Eye (tissue), 1 donor: Measurements from ENCODE around the gene TMIGD2.
A peak's percentile ranks its signal among the peaks of the same experiment; 100 is the strongest.

Source experiments
- DNase-seq: peaks from one replicate; pipeline ENCODE4 v3.0.0-alpha.2; 2015

The TMIGD2 gene

DNA sequence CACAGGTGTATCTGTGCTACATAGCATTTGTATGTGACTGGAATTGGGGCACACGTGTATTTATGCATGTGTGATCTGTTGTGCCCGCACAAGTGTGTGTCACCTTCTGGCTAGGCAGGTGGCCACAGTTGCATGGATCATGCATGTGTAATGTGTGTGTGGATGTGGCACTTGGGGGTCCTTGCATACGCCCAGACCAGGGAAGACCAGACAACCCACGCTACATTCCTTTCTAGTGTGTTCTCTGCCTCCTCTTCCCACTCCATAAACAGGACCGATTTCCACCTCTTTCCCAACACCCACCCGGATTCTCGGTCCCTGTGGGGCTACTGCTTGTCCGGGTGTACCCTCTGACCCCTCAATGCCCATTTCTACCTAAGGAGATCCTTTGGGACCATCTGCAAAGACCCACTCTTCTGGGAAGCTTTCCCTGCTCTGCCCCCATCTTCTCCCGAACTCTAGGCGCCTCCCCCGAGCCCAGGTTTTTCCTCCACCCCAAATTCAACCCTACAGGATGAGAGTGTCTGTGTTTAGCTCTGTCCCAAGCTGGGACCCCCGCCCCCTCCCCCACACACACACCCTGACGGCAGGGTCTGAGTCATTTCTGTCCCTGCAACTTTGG is 24.1 kb upstream of the TMIGD2 start:
- DNase-seq = no peak

DNA sequence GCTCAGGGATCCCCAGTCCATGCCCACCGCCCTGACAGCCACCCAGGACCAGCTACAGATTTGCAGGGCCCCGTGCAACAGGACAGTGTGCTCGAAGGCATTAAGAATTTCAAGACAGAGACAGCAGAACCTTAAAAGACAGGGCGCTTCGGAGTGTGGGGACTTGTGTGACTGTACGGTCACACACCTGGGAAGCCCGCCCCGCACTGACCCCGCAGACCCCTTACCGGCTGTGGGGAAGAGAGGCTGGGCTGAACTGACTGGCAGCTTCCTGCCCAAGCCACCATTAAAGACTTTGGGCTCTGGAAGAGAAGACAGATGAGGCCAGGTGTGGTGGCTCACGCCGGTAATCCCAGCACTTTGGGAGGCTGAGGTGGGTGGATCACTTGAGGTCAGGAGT is 22.0 kb upstream of the TMIGD2 start:
- DNase-seq = no peak

DNA sequence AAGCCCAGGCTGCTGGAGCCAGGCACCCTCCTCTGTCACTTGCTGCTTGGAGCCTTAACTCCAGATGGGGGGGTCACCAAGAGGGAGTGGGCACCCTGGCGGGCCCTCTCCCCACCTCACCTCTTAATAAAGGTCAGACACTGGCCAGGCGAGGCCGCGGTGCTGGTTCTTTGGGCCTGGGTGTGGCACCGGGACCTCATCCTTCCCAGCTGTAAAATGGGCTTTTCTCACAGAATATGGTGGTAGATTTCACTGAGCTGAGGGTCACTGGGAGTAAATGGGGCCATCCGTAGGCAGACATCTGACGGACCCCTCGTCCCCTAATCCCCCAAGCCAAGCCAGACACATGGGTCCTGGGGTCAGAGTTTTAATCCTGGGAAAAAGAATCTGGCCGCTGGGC is 21.5 kb upstream of the TMIGD2 start:
- no peak for DNase-seq

DNA sequence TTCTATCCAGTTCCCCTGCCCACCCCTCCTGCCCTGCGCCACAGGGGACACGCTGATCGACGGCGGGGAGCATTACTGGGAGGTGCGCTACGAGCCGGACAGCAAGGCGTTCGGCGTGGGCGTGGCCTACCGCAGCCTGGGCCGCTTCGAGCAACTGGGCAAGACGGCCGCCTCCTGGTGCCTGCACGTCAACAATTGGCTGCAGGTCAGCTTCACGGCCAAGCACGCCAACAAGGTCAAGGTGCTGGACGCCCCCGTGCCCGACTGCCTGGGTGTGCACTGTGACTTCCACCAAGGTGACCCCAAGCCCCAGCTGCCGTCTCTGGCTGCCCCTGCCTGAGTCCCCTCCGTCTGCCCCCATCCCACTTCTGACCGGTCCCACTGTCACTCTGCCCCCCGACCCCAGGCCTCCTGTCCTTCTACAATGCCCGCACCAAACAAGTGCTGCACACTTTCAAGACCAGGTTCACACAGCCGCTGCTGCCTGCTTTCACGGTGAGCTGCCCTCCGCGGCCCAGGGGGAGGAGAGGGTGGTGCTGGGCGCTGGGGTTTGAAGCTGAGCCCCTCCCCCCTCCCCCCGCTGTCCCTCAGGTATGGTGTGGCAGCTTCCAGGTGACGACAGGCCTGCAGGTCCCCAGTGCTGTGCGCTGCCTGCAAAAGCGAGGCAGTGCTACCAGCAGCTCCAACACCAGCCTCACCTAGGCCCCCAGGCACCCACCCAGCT is 20.9 kb upstream of the TMIGD2 start:
- no peak for DNase-seq

DNA sequence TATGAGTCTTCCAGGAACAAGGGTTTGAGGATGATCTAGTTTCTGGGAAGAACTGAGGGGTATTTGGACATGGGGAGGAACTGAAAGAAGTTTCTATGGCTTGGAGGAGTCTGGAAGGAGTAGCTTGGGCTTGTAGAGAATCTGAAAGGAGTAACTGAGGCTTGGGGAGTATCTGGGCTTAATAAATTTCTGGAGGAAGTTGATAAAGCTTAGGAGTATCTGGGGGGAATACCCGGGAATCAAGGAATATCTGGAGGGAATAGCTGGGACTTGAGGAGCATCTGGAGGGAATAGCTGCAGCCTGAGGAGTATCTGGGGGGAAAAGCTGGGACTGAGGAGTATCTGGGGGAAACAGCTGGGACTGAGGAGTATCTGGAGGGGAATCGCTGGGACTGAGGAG is 18.2 kb upstream of the TMIGD2 start:
- DNase-seq = no peak

DNA sequence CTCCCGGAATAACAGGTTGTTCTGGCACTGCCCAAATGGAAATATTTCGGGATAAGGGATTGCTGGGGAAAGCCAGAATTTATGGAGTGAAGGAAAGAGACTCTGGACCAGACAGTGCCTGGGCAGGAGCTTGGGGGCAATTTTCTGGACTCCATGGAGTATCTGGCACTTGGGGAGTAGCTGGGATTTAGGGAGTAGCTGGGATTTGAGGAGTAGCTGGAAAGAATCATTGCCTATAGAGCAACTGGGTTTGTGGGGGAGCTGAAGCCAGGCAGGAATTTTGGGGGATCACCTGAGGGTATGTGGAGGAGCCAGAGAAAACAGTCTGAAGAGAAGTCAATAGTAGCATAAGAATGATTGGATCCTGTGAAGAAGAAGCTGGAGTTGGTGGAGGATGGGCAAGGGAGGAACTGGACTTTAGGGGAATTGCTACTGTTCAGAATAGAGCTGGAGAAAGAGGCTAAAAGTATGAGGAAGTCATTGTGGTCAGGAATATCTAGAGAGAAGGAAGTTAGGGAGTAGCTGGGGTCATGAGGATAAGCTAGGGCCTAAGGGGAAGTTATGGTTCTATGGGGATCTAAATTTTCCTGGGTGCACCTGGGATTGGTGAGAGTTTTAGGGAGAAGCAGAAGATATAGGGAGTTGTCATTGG is 17.0 kb upstream of the TMIGD2 start:
- DNase-seq = no peak

DNA sequence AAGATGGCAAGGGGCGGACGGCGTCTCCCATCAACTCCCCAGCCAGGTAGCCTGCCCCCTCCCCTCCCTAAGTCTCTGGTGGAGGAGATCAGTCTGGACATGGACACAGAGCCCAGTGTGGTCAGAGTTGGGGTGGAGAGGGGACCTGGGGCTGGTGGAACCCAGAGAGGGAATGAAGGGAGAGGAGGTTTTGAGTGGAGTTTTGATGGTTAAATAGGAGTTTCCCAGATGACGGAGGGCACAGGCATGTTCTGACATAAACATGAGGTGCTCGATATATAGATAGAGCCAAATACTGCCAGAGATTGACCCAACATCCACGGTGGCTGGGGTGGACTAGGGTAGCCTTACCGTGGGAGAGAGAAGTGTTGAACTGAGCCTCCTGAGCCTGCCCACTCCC is 16.3 kb upstream of the TMIGD2 start:
- no peak for DNase-seq

DNA sequence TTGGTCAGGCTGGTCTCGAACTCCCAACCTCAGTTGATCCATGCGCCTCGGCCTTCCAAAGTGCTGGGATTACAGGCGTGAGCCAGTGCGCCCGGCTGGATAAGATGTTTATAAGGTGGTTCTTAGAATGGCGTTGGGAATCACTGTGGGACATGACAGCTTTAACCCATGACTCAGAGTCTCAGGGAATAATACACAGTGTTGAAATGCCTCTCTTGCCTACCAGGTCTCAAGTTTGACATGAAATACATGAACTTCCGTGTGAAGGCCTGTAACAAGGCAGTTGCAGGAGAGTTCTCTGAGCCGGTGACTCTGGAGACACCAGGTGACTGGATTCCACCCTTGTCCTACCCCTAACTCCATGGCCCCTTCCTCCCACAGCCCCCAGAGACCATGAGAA is 14.8 kb upstream of the TMIGD2 start:
- DNase-seq = no peak

DNA sequence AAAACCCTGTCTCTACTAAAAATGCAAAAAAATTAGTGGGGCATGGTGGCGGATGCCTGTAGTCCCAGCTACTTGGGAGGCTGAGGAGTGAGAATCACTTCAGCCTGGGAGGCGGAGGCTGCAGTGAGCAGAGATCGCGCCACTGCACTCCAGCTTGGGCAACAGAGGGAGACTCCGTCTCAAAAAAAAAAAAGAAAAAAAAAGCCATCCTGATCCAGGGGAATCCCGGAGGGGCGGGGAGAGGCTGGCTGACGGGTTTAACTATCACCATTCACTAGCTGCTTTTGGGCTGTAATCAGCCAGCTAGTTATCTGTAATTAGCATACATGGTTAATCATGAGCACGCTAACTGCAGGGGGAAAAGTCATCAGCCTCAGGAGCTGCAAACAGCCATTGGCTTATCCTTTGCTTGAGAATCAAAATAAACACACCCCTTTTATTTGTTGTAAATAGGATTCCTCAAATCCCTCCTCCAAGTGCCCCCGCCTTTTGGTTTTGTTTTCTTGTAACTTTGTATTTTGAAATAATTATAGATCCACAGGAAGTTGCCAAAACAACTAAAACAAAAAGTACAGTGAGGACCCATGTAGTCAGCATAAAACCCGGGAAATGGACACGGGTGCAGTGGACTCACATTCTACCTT is 11.8 kb upstream of the TMIGD2 start:
- no peak for DNase-seq

DNA sequence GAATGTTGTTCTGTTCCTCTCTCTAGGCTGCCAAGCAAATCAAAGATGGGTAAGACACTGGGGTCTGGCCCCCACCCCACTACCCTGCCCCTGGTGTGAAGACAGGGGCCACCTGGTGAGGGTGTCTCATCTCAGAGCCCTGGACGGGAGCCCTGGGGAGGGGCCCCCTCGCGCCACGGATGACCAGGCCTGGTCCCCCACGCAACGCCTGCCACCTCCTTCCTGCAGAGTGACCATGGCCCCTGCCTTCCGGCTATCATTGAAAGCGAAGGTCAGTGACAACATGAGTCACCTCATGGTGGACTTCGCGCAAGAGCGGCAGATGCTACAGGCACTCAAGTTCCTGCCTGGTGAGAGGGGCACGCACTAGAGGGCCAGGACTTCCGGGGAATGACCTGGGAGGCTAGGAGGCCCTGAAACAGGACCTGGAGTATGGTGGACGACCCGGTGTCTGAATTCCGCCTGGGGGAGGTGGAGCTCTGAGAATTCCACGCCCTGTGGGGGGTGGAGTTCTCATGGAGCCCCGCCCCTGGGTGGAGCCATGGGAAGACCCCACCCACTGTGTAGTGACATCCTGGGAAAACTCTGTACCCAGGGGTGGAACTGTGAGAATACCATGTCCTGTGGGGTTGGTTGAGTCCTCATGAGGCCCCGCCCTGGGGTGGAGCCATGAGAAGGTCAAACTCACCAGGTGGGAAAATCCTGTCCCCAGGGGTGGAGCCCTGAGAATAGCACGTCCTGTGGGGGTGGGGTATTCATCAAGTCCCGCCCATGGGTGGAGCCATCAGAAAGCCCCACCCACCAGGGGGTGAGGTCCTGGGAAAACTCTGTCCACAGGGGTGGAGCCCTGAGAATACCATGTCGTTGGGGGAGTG is 8.3 kb upstream of the TMIGD2 start:
- DNase-seq = no peak

DNA sequence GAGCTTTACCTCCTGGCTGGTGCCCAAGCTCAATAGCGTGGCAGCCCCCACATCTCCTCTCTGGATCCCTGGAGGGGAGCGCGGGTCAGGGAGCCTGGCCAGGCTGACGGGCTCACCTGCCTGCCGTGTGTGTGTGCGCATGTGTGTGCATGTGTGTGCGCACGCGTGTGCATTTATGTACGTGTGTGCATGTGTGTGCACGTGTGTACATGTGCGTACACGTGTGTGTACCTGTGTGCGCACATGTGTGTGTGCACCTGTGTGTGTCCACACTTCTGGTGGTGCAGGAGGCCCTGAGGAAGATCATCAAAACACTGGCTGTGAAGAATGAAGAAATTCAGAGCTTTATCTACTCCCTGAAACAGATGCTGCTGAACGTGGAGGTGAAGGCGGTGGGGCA is 3.5 kb upstream of the TMIGD2 start:
- DNase-seq = no peak

DNA sequence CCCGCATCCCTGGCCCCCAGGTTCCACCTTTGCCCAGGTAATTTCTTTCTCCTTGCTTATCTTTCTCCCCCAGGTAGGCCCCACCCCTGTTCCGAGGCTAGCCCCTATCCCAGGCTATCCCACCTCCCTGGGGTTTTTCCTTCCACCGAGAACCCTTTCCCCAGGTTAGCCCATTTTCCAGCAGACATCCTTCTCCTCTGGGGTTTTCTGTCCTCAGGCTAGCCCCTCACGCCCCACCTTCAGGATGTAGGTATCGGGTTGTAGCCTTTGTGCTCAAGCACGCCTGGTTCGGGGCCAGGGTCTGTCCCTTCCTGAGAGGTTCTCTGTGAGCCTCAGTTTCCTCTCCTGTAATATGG is 3.0 kb upstream of the TMIGD2 start:
- DNase-seq = peak; percentile 31

DNA sequence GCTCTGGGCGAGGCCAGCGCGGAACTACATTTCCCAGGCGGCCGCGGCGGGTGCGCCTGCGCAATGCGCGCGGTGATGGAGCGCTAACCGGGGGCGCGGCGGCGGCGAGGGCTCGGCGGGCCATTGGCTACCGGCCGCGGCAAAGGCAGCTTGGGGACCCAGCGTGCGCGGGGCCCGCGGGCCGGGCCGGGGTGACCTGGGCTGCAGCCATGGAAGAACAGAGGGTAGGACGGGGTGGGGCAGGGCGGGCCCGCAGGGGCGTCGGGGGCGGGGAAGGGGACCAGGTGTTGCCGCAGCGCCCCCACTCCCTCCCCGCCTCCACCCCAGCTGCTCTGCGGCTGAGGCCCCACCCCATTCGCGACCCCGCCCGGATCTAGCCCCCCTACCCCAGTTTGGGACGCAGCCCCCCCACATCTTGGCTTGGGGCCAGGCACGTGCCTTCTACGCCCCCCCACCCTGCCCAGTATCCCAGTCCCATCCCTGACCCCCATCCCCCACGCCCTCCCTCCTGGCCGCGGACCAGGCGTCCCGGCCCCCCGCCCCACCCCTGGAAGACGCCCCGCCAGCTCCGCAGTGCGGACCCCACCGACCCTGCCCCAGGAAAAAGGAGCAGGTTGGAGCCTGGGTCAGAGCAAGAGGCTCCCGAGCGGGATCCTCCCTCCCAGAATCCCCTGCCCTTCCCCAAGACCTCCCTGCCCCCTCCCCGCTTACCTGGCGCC is 2.5 kb upstream of the TMIGD2 start, which contains the start of gene FSD1:
FSD1 (plus strand) TSS at position 61 of the 719 bp plus-strand sequence; CDS start at position 210, 149 bp downstream.
- DNase-seq = peak; percentile 86

DNA sequence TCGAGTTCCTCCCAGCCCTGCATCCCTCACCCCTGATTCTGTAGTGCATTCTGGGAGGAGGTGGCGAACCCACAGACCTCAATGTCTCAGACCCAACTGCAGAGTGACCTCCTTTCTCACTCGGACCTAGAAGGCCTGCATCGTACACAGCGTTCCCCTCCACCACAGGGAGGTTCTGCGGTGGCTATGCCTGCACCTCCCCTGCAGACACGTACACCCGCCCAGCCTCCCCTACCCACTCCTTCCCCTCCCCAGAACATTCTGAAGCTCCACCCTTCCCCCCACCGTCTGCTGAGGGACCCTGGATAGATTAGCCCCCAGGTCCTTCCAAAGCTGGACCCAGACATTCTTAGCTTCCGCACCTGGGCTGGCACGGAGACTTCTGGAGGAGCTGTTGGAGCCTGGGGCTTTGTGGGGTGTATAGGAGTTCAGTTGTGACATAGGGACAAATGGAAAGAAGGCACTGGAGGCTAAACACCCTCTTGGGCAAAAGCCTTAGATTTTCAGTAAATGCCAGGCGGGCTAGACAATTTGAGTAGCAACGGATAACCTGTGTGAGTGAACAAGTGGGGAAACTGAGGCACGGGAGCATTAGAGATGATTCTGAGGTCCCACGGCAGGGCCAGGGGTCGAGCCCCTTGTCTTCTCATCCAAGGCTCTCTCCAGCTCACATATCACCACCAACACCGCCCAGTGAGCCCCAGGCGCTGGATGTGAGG is 1.8 kb upstream of the TMIGD2 start:
- no peak for DNase-seq

DNA sequence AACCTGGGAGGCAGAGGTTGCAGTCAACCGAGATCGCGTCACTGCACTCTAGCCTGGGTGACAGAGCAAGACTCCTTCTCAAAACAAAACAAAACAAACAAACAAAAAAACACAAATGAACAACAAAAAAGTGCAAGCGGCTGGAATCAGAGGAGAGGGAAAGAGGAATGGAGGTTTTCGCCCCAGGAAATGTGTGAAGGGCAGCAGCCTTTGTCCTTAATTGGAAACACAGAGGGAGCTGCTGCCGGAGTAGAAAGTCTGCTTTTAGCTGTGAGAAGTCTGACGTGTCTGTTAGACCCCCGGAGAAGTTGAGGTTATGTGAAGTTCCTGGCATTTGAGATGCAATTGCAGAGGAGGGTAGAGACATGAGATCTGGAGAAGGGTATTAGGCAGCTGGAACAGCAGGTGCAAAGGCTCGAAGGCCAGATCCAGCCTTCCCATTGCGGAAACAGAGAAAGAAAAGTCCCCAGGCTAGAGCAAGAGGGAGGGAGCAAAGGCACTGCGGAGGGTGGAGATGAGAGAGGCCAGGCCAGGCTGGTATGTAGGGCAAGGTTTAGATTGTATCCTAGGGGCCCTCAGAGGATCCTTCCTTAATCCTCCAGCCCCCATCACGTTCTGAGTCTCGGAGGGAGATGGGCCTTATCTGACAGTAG is 473 bp downstream of the TMIGD2 start:
- DNase-seq = peak; percentile 44

DNA sequence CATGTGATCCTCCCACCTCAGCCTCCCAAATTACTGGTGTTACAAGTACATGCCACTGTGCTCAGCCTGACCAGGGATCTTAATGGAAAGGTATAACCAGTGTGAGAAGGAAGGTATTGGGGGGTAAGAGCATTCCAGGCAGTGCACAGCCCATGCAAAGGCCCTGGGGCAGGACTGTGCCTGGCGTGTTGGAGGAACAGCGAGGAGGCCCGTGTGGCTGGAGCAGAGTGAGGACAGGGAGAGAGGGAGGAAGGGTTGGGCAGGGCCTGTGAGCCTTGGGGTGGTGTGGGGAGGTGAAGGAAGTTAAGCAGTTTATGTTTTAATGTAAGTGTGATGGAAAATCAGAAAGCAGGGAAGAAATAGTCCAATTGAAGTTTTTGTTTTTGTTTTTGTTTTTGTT is 1.6 kb downstream of the TMIGD2 start:
- no peak for DNase-seq

DNA sequence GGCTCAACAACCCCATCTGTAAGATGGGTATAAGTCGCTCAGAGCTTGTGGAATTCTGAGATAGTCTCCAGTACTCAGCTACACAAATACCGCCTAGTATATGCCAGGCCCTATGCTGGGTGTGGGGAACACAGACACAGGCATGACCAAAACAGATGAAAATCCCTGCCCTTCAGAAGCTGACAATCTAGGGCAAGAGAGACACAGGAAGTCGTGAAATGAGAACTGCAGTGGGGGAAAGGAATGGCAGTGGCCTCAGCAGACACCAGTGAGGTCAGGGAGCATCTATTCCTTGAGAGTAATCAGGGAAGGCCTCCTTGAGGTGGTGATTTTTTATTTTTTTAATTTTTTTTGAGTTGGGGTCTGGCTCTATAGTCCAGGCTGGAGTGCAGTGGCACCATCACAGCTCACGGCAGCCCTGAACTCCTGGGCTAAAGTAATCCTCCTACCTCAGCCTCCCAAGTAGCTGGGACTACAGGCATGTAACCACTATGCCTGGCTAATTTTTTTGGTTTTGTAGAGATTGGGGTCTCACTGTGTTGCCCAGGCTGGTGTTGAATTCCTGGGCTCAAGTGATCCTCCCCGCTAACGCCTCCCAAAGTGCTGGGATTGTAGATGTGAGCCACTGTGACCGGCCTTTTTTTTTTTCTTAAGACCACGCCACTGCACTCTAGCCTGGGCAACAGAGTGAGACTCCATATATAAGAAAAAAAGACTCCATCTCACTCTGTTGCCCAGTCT is 3.2 kb downstream of the TMIGD2 start:
- no peak for DNase-seq

DNA sequence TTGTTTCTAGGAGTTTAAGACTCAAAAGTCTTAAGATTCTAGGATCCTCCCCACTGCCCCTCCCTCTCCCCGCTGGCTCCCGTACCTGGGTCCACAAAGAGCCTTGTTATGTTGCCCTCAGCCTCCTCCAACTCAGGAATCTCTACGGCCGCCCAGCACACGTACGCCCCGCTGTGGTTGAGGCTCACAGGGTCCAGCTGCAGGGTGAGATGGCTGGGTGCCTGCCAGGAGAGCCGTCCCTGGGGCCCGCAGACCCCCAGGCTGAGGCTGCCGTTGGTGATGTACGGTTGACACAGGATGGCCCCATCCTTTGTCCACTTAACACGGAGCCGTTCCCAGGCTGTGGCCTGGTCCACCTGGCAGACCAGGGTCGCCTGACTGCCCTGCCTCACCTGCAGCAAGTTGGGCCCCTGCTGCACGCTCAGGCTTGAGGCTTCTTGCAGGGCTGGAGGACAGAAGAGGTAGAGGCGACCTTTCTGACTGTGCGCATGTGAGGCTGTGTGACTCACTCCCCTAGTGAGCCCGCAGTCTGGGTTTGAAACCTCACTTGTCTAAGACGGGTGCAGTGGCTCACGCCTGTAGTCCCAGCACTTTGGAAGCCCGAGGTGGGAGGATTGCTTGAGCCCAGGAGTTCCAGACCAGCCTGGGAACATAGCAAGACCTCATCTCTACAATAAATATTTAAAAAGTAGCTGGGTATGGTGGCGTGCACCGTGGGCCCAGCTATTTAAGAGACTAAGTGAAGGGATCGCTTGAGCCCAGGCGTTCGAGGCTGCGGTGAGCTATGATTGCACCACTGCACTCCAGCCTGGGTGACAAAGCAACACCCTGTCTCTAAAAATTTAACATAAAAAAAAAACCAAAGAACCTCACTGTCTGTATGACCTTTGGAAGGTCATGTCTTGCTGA is 4.0 kb downstream of the TMIGD2 start:
- DNase-seq = no peak
